HG02571 (cell line): Measurements from ENCODE around the gene SLAMF6.

Source experiments
- ATAC-seq: cut with Tn5 transposase; IDR thresholded peaks from one replicate; pipeline ENCODE4 v1.9.1; 2021; ENCODE audit warnings: mild to moderate bottlenecking, moderate library complexity; ENCODE audit not compliant: unreplicated experiment

Gene SLAMF6

GRCh38 chr1:160436966-160437365 is 86.1 kb downstream of the SLAMF6 start:
- no peak for ATAC-seq
